CD4-positive, alpha-beta T cell treated with Interleukin-17A for 1 hour (primary cell): ENCODE results near the gene GLT1D1.

Experiments
- DNase-seq: peaks from one replicate; pipeline ENCODE4 v3.0.0-alpha.2; 2020

GLT1D1 gene

DNA sequence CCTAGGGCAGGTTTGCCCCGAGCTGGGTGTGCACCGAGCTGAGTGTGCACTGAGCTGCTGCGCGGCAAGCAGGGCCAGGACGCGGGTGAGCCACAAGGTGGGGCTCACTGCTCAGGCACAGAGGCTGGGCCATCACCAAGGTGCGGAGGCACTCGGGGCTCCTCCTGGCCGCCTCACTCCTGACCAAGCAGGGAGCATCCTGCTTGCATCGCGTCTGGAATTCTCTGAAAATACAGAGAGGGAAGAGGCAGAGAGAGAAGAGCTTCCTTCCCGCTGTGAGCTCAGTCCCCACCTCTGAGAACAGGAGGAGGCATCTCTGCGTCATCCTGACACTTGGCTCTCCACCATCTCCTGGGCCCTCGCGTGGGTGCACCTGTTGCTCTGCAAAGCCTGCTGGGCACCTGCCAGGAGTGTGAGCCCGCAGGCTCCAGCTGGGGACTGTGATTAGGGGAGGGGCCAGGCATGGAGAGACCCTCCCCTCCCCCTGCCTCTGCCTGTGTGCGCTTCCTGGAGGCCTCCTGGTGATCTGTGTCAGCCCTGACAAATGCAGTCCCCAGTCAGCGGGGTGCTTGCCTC, 116.3 kb downstream of the GLT1D1 start:
- DNase-seq = no peak

GRCh38 chr12:128970110-128970509, 116.8 kb downstream of the GLT1D1 start:
- no peak for DNase-seq

- no peak for DNase-seq
Observed at GRCh38 chr12:128970941-128971340, 117.7 kb downstream of the GLT1D1 start.

DNA sequence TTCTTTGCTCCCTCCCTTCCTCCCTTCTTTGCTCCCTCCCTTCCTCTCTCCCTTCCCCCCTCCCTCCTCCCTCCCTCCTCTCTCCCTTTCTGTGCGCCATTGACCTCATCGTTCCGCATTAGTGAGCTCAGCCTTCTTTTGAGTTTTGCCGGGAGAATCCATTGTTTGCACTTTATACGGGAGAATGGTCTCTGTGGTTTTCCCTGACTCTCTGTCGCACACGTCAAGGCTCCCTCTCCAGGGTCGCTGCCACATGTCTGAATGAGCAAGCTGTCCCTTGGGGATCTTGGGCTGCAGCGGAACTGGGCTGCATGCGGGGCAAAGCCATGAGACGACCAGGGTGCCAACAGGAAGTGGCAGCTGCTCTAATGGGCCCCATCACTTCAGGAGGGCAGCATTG, 118.5 kb downstream of the GLT1D1 start:
- DNase-seq = no peak

- no peak for DNase-seq
Observed at GRCh38 chr12:128973883-128974681, 120.8 kb downstream of the GLT1D1 start.

GRCh38 chr12:128974881-128975280, 121.6 kb downstream of the GLT1D1 start:
- DNase-seq = no peak

- DNase-seq = no peak
Observed at GRCh38 chr12:128976120-128976738, 123.0 kb downstream of the GLT1D1 start.

DNA sequence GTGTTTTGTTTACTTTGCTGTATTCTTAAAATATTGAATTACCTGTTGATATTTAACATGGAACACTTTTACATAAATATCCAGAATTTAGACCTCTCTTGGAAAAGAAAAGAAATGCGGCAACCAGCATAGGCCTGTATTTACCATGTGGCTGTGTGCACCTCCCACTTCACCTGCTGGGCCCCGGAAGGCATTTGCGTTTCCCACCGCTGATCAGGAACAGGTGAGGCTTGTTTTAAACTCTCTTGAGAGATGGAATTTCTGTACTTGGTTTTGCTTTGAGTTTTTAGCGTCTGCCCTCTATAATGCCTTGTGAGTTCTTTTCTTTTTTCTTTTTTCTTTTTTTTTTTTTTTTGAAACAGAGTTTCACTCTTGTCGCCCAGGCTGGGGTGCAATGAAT, 124.2 kb downstream of the GLT1D1 start:
- no peak for DNase-seq

- no peak for DNase-seq
Observed at GRCh38 chr12:128978067-128978466, 124.8 kb downstream of the GLT1D1 start.

DNA sequence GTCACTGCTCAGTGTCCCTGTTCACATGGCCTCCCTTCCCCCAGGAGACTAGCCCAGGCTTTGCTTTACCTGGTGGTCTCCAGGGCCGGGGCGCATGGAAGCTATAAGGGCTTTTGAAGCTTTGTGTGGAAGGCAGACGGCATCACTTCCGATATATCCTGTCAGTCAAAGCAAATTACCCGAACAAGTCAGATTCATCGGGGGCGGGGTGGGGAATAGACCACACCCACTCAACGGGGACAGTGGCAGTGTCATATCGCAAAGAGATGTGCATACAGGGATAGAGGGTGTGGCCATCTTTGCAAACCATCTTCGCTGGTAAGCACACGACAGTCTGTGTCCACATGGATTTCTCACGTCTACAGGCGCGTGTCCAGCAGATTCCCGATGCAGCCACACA, 127.3 kb downstream of the GLT1D1 start:
- no peak for DNase-seq

DNA sequence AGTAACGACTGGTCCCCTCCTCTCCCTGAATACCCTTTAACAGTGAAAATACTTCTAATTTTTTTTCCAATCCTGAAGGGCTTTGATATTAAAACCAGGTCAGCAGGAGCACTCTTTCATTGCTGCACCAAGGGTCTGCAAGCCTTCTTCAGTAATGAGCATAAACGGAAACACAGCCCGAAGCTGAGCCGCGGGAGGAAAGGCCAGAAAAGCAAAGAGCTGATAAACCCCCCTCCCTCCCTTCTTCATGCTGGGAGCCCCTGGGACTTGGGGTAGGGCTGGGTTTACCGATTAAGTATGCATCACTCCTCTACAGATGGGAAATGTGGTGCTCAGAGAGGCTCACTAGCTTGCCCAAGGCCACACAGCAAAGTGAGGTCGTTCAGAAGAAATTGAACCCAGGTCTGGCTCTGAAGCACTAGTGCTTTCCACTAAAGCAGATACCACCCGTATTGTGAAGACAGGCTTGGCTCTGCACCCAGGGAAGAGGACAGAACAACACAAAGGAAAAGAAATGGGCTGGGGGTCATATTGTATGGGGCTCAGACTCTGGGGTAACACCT, 128.8 kb downstream of the GLT1D1 start:
- no peak for DNase-seq

- DNase-seq = no peak
Observed at GRCh38 chr12:128982933-128983332, 129.7 kb downstream of the GLT1D1 start.

GRCh38 chr12:128983371-128983770, 130.1 kb downstream of the GLT1D1 start:
- DNase-seq = no peak

DNA sequence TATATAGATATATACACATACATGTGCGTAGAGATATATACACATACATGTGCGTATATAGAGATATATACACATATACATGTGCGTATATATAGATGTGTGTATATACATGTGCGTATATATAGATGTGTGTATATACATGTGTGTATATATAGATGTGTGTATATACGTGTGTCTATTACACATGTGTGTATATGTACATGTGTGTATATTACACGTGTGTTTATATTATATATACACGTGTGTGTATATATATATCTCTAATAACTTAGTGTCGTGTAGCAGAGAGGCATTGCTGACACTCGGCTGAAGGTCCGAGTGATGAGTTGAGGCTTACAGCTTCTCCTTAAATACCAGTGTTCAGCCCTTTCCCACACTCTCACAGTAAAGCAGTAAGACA, 133.7 kb downstream of the GLT1D1 start:
- no peak for DNase-seq

- DNase-seq = no peak
Observed at GRCh38 chr12:128989287-128989686, 136.0 kb downstream of the GLT1D1 start.

DNA sequence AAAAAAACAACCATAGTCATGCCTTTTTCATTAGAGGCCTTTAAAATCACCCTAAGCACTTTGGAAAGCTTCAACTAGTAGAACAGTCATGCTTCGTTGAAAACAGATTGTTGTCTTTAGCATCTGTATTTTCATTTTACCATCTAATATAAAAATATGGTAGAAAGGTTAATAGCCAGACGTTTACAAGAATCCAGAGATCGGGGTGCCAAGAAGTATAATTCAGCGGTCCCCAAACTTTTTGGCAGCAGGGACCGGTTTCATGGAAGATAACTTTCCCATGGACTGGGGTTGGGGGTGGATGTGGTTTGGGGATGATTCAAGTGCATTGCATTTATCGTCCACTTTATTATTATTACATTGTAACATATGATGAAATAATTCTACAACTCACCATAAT, 138.4 kb downstream of the GLT1D1 start:
- DNase-seq = no peak

- DNase-seq = no peak
Observed at GRCh38 chr12:128992116-128992515, 138.8 kb downstream of the GLT1D1 start.

DNA sequence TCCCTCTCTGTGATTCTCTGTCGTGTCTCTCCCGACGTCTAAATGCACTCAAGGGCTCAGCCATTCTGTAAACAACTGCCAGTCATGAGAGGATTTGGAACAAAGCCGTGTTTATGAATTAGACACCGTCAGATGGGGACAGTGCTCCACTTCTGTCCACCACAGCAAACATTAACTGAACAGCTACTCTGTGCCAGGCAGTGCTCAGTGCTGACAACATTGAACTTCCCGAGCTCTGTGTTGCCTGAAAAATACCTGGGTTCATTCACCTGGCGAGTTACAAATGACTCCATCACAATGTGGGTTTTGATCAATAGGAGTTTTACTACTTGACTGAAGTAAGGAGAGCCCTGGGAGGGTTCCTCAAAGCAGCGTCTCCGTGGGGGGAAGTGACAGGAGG, 139.3 kb downstream of the GLT1D1 start:
- DNase-seq = no peak

DNA sequence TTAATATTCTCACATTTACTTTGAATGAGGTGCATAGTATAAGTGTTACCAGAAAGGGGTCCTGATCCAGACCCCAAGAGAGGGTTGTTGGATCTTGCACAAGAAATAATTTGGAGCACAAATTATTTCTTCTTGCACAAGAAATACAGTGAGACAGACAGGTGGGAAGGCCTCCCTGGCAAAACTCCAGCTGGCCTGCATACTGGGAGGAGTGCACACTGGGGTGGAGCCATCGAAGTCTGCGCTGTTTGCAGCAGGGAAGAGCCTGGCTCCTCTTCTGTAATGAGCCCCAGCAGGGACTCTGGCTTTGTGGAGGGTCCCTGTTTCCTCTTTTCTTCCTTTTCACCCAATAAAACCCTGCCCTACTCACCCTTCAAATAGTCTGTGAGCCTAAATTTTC, 141.6 kb downstream of the GLT1D1 start:
- no peak for DNase-seq

GRCh38 chr12:128995619-128996018, 142.3 kb downstream of the GLT1D1 start:
- no peak for DNase-seq

DNA sequence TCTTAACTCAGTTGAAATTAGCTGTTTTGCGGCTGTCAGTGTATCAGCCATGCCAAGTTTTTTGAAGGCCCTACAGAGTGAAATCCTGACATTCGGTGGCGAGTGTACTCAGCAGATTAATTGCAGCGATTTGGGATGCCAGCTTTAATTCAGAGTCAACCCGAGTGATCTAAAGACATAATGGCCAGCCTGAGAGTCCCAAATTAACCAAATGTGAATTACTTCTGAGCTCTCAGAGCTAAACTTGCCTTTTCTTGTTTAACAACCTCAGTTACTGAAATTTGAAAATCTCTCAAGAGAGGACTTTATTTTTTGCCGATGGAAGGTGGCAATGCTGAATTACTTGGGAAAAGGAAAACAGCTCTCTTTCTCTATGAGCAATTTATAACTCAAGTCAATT, 148.5 kb downstream of the GLT1D1 start:
- no peak for DNase-seq

DNA sequence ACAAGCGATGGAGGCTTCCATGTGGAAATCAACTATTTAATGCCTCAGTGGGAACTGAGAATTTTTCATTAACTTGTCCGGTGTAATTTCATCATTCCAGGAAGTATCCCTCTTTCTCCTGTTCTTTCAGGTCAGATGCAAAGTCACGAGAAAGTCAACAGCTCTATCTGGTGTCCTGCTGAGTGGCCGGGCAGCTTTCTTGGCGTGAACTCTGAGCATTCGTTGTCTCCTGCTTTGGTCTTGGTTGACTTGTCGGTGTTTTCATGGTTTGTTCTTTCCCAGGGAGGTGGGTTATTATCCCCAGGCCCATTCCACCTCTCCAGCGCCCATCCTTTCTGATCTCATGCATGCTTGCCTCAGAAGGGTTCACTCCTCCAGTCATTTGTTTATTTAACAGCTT, 149.1 kb downstream of the GLT1D1 start:
- DNase-seq = no peak

DNA sequence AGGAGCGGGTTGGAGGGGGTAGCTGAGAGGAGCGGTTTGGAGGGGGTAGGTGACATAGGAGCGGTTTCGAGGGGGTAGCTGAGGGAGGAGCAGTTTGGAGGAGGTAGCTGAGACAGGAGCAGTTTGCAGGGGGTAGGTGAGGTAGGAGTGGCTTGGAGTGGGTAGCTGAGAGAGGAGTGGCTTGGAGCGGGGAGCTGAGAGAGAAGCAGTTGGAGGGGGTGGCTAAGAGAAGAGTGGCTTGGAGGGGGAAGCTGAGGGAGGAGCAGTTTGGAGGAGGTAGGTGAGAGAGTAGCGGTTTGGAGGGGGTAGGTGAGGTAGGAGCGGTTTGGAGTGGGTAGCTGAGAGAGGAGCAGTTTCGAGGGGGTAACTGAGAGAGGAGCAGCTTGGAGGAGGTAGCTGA, 152.1 kb downstream of the GLT1D1 start:
- no peak for DNase-seq

DNA sequence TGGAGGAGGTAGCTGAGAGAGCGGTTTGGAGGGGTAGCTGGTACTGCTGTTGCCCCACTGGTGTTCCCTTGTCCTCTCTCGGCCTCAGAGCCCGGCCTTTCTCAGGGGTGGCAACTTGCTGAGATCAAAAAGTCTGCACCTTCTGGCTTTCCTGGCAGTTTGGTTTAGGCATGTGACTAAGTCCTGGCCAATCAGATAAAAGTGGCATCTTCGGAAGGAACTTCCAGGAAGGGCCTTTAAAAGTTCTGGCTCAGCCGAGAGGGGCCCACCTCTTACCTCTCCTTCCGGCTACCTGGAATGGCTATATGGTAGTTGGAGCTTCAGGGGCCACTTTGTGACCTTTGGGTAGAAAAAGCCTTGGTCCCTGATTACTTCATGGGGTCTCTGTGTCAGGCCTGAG, 152.6 kb downstream of the GLT1D1 start:
- no peak for DNase-seq
